Stimulated activated CD4-positive, alpha-beta T cell treated with anti-CD3 and anti-CD28 coated beads, Interleukin-1b, Interleukin-23, amount 100 ng/mL, for 1 hour (primary cell): Measurements from ENCODE around the gene TP73.
"Not testable (repeated sequence)": the region's sequence is repeated elsewhere in the genome, so short reads cannot be mapped to it uniquely, and the experiment has no call there.

ENCODE experiments used
- DNase-seq, 2 donors: peaks; one replicate each; pipeline ENCODE4 v3.0.0-alpha.2; 2020; ENCODE audit warnings: low read depth in 2 of 2

The TP73 gene

GRCh38 chr1:3618881-3619671 lies 33.2 kb upstream of the TP73 start:
- peak; percentile 43 to 55 for DNase-seq

- no peak for DNase-seq
Observed at GRCh38 chr1:3620708-3621107, 31.6 kb upstream of the TP73 start.

GRCh38 chr1:3621151-3621671 lies 31.1 kb upstream of the TP73 start:
- DNase-seq, result not testable (repeated sequence)

- not testable (repeated sequence) for DNase-seq
Observed at GRCh38 chr1:3622102-3622501, 30.2 kb upstream of the TP73 start.

GRCh38 chr1:3623441-3624199 lies 28.7 kb upstream of the TP73 start:
- no peak for DNase-seq

GRCh38 chr1:3624200-3625136 lies 27.8 kb upstream of the TP73 start, which contains the start of gene TPRG1L:
Gene TPRG1L (plus strand): TSS chr1:3625015. CDS start chr1:3625073, 58 bp downstream.
- peak; percentile 96 for DNase-seq

GRCh38 chr1:3625151-3625907 lies 27.0 kb upstream of the TP73 start:
- DNase-seq, result no peak

GRCh38 chr1:3626025-3626424 lies 26.3 kb upstream of the TP73 start:
- no peak for DNase-seq

GRCh38 chr1:3627515-3628253 lies 24.6 kb upstream of the TP73 start:
- no peak for DNase-seq

GRCh38 chr1:3628445-3628844 lies 23.9 kb upstream of the TP73 start:
- no peak for DNase-seq

- no peak for DNase-seq
Observed at GRCh38 chr1:3629561-3630160, 22.7 kb upstream of the TP73 start.

- no peak for DNase-seq
Observed at GRCh38 chr1:3630161-3630611, 22.1 kb upstream of the TP73 start.

GRCh38 chr1:3630914-3631313 lies 21.4 kb upstream of the TP73 start:
- DNase-seq, result no peak

- DNase-seq, result no peak
Observed at GRCh38 chr1:3631320-3632260, 20.7 kb upstream of the TP73 start.

GRCh38 chr1:3632298-3632697 lies 20.0 kb upstream of the TP73 start:
- no peak for DNase-seq

- no peak for DNase-seq
Observed at GRCh38 chr1:3632716-3633343, 19.5 kb upstream of the TP73 start.

GRCh38 chr1:3633344-3634058 lies 18.8 kb upstream of the TP73 start:
- DNase-seq, result no peak
